OCI-LY7 (cell line): ENCODE data around the gene GPR137C. TPM values are rescaled to one million over a fixed set of nuclear protein-coding genes. Genes with fewer than 3 reads are reported as not detected.
A peak's percentile ranks its signal among the peaks of the same experiment; 100 is the strongest.

Source experiments
- BruUV-seq: library from RNA; stranded (reverse); fragments of 400-500 nt; replicated peaks from 2 replicates; lab custom pipeline; 2021; lab: Mats Ljungman, UMichigan
- CTCF ChIA-PET: fragments of 300-600 bp; sonication (Branson Sonifier 250); formaldehyde crosslinking; loops from one replicate; lab custom pipeline; 2022; ENCODE audit warnings: antibody characterized with exemption; ENCODE audit not compliant: unreplicated experiment; lab: Charles Lee
- POLR2A ChIA-PET: fragments of 300-600 bp; sonication (Branson Sonifier 250); formaldehyde crosslinking; loops from one replicate; lab custom pipeline; 2022; ENCODE audit warnings: antibody characterized with exemption; lab: Charles Lee
- DNase-seq: peaks from one replicate; pipeline ENCODE4 v3.0.0-alpha.2; 2015; ENCODE audit warnings: low spot score
- H2AFZ ChIP-seq: fragments of 200-600 bp; sonication (generic), shearing (Covaris generic); 2 replicates; pipeline ENCODE4 v1.6.1; 2014; ENCODE audit warnings: mild to moderate bottlenecking, antibody characterized with exemption, low read length, moderate library complexity
- H3K27ac ChIP-seq: fragments of 200-600 bp; sonication (generic); 2 replicates; pipeline ENCODE4 v1.5.1; 2014; ENCODE audit warnings: mixed run types, low read depth, mild to moderate bottlenecking, moderate library complexity, low read length, inconsistent platforms; ENCODE audit not compliant: poor library complexity, severe bottlenecking
- H3K36me3 ChIP-seq: fragments of 200-600 bp; sonication (generic); 2 replicates; pipeline ENCODE4 v1.6.1; 2014; ENCODE audit warnings: mild to moderate bottlenecking, antibody characterized with exemption, low read length, moderate library complexity, mixed read lengths; ENCODE audit not compliant: insufficient read depth
- H3K4me1 ChIP-seq: fragments of 200-600 bp; sonication (generic); 2 replicates; pipeline ENCODE4 v1.5.1; 2014; ENCODE audit warnings: mild to moderate bottlenecking, low read length; ENCODE audit not compliant: insufficient read depth, poor library complexity, severe bottlenecking
- H3K4me2 ChIP-seq: fragments of 200-600 bp; sonication (generic); 2 replicates; pipeline ENCODE4 v1.6.1; 2014; ENCODE audit warnings: mild to moderate bottlenecking, low read length
- H3K4me3 ChIP-seq: fragments of 200-600 bp; sonication (generic); 2 replicates; pipeline ENCODE4 v1.5.1; 2014; ENCODE audit warnings: mild to moderate bottlenecking, low read depth, low read length; ENCODE audit not compliant: poor library complexity, severe bottlenecking
- H3K79me2 ChIP-seq: fragments of 200-600 bp; sonication (generic); 2 replicates; pipeline ENCODE4 v1.6.1; 2016; ENCODE audit warnings: low read depth, mild to moderate bottlenecking, low read length, moderate library complexity, mixed read lengths; ENCODE audit not compliant: insufficient read depth
- H3K9me2 ChIP-seq: fragments of 200-600 bp; sonication (generic); 2 replicates; pipeline ENCODE4 v1.6.1; 2016; ENCODE audit warnings: mild to moderate bottlenecking, low read length, mixed read lengths; ENCODE audit not compliant: insufficient read depth
- H3K9me3 ChIP-seq: fragments of 200-600 bp; sonication (generic); 2 replicates; pipeline ENCODE4 v1.6.1; 2014; ENCODE audit warnings: mild to moderate bottlenecking, mixed run types, low read length, mixed read lengths
- H4K20me1 ChIP-seq: fragments of 200-600 bp; sonication (generic); 2 replicates; pipeline ENCODE4 v1.6.1; 2014; ENCODE audit warnings: mild to moderate bottlenecking, antibody characterized with exemption, low read length, moderate library complexity, mixed read lengths; ENCODE audit not compliant: insufficient read depth
- CTCF ChIP-seq: fragments of 200-600 bp; sonication (generic); conservative IDR thresholded peaks from 2 replicates; pipeline ENCODE4 v1.5.1; 2014; ENCODE audit warnings: mild to moderate bottlenecking, antibody characterized with exemption, low read length, moderate library complexity, mixed read lengths
- EZH2phosphoT487 ChIP-seq: fragments of 200-600 bp; sonication (generic); IDR thresholded peaks from 2 replicates; pipeline ENCODE4 v1.6.1; 2018; ENCODE audit warnings: low read depth, borderline replicate concordance, mild to moderate bottlenecking, mixed run types, antibody characterized with exemption, low read length, moderate library complexity, mixed read lengths
- intact Hi-C: fragments of 100-400 bp; cut with micrococcal nuclease; formaldehyde crosslinking; loops from one replicate; pipeline ENCODE4 v1.10.0; 2022; ENCODE audit not compliant: unreplicated experiment
- total RNA-seq, 2 experiments: library from RNA; depleted of rRNA in 1 of 2; stranded (reverse); fragments of >200 nt in 1 of 2; shearing (Covaris generic) in 1 of 2; gene quantifications; 2 replicates each; pipeline ENCODE4 v1.2.3, GENCODE V29; 2014 to 2022

GPR137C gene
- total RNA-seq, 2 experiments from 2014 or later = 1.1 to 3.9 TPM

GRCh38 chr14:52553002-52553670 is 500 bp downstream of the GPR137C start:
- Histone ChIP-seq H3K9me3 (no peaks in the 10 kb centered on the region; the same call in 1 of the 2 replicates), H3K9me2 (no peaks in the 10 kb centered on the region), H2AFZ (peak overlapping the region; percentile 63), H3K4me3 (peak overlapping the region; percentile 78), H3K4me2 (peak overlapping the region; percentile 95), H3K4me1 (peaks cover 33% of the 10 kb centered on the region), H4K20me1 (0 out of 2 replicates have a peak, but pooled peaks cover 6% of the 10 kb centered on the region), H3K36me3 (peaks cover 12% of the 10 kb centered on the region), H3K27ac (no peak overlapping the region), H3K79me2 (peaks cover 40% of the 10 kb centered on the region)
- CTCF ChIA-PET = no interaction called here
- intact Hi-C loops = loop anchor here (2.0 to 5.0 kb wide), 6 partner anchors 142 to 1311 kb away; partner anchors contain the start of genes ERO1A, GNPNAT1, PSMC6 and STYX
- peak; percentile 62 for DNase-seq
- POLR2A ChIA-PET = interaction anchor here (0.5 to 2.8 kb wide), 10 partner anchors 9 to 1732 kb away, joined by 3 to 23 read pairs (median 4); partner anchors contain the start of gene TMX1
- no TSS peak for BruUV-seq
- TF ChIP-seq CTCF = no peak
- TF ChIP-seq EZH2phosphoT487 = no peak

DNA sequence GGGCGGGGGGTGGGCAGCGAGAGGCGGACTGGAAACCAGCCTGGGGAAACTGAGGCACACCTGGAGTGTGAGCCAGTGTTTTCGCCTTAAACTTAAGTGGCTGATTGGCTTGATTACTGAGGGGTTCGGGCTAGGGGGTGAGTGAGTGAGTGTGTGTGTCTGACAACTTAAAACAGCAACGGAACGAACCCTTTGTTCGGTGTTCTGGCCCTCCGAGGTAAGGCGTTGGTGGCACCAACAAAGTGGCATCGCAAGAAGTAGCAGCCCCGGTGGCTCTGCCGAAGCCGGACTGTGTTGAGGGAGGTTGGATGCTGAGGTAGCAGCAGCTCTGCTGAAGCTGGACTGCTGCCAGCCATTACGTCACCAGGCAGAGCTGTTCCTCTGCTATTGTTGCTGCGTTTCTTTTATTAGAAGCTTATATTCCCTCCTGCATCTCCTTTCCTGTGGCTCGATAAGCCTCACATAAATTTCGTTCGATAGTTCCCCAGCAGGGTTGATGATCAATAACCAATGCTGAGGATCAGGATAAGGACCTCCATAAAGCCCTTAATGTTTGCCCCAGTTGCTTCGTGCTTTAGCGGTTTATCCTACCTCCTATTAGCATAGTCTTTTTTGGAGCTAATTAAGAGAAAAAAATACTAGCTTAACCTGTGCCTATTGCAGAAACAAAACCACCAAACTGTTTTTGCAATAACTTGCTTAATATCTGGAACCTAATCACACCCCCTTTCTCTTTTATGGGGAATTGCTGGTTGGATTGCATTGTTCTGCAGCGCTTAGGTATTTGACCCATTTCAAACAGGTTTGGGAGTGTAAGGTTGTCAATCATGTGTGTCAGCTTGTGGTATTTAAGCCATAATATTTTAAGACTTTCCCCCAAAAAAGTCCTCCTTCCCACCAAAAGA is 1.3 kb downstream of the GPR137C start:
- no TSS peak for BruUV-seq
- no peaks in the 10 kb centered on the region; the same call in 1 of the 2 replicates for H3K9me3 ChIP-seq
- CTCF ChIA-PET = no interaction called here
- TF ChIP-seq EZH2phosphoT487 (no peak), CTCF (0 out of 2 replicates have a peak, but pooled peaks have one; percentile 16)
- peaks cover 6% of the 10 kb centered on the region for H3K36me3 ChIP-seq
- H3K27ac ChIP-seq = no peak overlapping the region
- H2AFZ ChIP-seq = peak overlapping the region; percentile 63
- peak; percentile 70 for DNase-seq
- peak overlapping the region; percentile 78 for H3K4me3 ChIP-seq
- H3K4me2 ChIP-seq = peak overlapping the region; percentile 95
- no peaks in the 10 kb centered on the region for H3K9me2 ChIP-seq
- intact Hi-C loops = loop anchor here (2.0 to 5.0 kb wide), 6 partner anchors 141 to 1312 kb away; partner anchors contain the start of genes ERO1A, GNPNAT1, PSMC6 and STYX
- peaks cover 29% of the 10 kb centered on the region for H3K4me1 ChIP-seq
- POLR2A ChIA-PET = interaction anchor here (0.7 to 2.8 kb wide), 6 partner anchors 10 to 209 kb away, joined by 3 to 17 read pairs (median 3); no protein-coding TSS in a partner anchor
- H3K79me2 ChIP-seq = peaks cover 32% of the 10 kb centered on the region
- 0 out of 2 replicates have a peak, but pooled peaks cover 6% of the 10 kb centered on the region for H4K20me1 ChIP-seq
